Coronary artery (tissue), 2 donors: Measurements from ENCODE around the gene LINGO1.

Experiments
- DNase-seq: peaks from one replicate; pipeline ENCODE4 v3.0.0-alpha.2; 2017; ENCODE audit warnings: low spot score
- H3K27ac ChIP-seq, 2 donors: fragments of 200-600 bp; sonication (generic); one replicate each; pipeline ENCODE4 v1.5.1; 2016 to 2019
- H3K4me3 ChIP-seq: fragments of 200-600 bp; sonication (generic); 2 replicates; pipeline ENCODE4 v1.5.1; 2016; ENCODE audit warnings: mild to moderate bottlenecking, moderate library complexity
- TF ChIP-seq, protein P1 (sequence below): fragments of 200-600 bp; sonication (generic); IDR thresholded peaks from one replicate; pipeline ENCODE4 v1.5.1; 2019; ENCODE audit warnings: antibody characterized with exemption

Gene LINGO1

DNA sequence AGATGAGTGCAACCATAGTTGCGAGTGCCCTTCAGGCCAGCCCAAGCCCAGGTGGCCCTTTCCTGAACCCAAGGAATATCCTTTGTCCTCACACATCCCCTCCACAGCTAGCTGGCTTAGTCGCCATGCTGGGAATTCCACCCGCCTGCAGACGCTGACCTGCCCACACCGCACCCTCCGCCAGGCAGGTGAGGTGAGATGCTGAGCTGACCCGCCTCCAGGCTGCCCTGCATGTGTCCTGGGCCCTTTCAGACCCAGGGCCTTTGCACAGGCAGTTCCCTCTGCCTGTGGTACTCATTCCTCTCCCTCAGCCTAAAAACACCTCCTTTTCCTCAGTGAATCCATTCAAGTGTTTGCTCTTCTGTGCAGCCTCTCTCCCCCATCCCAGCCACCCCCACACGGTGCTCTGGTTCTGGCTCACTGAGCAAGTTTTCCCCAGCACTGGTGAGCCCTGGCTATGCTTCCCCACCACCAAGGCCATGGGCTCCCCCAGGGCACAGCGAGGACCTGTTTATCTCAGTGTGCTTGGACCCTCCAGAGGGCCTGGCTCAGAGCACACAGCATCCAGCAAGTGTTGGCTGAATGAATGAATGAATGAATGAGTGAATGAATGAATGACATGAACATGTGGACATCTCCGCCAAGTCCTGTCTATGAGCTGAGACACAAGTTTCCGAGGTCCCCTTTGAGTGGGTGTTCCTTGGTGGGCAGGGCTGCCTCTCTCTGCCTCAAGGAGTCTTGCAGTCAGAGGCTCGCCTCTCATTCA is 33.0 kb upstream of the LINGO1 start:
- Histone ChIP-seq H3K27ac (no peak overlapping the region), H3K4me3 (no peak overlapping the region)
- TF ChIP-seq, protein P1, sequence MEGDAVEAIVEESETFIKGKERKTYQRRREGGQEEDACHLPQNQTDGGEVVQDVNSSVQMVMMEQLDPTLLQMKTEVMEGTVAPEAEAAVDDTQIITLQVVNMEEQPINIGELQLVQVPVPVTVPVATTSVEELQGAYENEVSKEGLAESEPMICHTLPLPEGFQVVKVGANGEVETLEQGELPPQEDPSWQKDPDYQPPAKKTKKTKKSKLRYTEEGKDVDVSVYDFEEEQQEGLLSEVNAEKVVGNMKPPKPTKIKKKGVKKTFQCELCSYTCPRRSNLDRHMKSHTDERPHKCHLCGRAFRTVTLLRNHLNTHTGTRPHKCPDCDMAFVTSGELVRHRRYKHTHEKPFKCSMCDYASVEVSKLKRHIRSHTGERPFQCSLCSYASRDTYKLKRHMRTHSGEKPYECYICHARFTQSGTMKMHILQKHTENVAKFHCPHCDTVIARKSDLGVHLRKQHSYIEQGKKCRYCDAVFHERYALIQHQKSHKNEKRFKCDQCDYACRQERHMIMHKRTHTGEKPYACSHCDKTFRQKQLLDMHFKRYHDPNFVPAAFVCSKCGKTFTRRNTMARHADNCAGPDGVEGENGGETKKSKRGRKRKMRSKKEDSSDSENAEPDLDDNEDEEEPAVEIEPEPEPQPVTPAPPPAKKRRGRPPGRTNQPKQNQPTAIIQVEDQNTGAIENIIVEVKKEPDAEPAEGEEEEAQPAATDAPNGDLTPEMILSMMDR, result no peak
- no peak for DNase-seq

DNA sequence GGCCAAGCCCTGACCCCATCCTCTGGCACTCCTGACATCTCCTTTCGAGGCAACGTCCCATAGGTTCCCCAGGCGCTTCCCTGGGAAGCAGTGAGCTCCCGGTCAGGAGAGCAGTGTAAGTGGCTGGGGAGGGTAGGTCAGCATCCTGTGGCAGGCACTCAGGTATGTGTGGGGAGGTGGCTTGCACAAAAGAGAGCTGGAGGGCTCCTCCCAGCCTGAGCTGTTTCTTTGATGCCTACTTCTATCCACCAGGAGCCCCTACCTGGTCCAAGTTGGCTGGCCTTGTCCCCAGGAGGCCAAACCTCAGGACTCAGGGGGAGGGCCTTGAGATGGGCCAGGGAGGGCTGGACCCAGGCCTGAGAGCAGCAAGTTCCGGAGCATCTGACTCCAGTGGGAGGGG is 31.7 kb upstream of the LINGO1 start:
- no peak overlapping the region for H3K4me3 ChIP-seq
- DNase-seq, result no peak
- TF ChIP-seq, protein P1, result no peak
- H3K27ac ChIP-seq, result no peak overlapping the region

DNA sequence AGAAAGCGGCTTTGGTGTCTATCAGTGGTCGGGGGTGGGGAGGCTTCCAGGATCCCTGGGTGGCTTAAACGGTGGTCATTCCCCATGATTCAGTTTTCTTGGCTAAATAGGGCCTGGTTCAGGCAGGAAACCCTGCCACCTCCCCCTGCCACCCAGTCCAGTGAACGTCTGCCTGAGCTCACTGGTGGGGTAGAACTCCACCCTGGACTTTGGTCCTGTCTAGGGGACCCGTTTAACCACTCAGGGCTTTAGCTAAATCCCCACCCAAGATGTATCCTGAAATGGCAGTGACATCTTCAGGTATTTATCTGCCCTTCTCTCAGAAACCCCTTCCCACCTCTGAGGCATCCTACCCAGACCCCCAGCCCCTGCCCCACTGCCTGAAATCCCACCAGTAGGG is 30.5 kb upstream of the LINGO1 start:
- Histone ChIP-seq H3K4me3 (no peak overlapping the region), H3K27ac (no peak overlapping the region)
- TF ChIP-seq, protein P1, result no peak
- DNase-seq, result no peak

DNA sequence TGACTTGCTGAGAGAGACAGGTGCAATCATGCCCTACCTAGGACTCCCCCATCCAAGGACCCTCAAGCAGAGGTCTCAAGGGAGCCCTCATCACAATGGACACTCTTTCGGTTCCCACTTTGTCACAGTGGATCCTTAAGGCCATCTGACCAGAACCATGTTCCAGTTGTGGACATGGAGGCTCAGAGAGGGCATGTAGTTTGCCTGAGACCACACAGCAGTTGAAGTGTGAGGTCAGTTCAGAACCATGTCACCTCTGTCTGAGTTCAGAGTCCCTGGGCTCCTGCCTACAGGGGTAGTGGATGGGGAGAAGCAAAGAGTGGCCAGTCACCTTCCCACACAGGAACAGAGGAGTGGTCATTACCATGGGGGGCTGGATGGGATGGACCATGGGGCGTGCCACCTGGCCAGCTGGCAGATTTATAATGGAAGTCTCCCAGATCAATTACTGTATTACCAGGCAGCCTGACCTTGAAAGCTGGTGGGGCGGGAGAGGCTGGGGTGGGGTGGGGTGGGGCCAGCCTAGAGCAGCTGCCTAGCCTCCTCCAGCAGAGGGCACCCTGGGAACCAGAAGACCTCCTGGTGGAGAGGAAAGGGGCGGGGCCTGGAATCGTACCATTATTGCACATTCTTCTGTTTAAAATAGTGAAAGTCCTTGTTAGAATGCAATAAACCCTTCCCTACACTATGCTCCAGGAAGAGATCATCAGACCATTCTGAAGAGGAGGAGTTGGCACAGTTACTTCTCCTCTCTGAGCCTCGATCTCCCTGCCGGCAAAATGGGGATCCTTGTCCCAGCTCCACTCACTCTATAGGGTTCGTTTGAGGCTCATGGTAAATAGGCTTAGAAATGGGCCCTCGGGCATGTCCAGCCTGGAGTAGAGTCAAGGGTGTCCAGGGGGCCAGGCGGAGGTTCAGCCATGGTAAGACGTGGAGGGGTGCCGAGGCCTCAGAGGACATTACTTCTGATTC is 26.9 kb upstream of the LINGO1 start:
- TF ChIP-seq, protein P1, result no peak
- Histone ChIP-seq H3K4me3 (no peak overlapping the region), H3K27ac (no peak overlapping the region)
- DNase-seq, result no peak

DNA sequence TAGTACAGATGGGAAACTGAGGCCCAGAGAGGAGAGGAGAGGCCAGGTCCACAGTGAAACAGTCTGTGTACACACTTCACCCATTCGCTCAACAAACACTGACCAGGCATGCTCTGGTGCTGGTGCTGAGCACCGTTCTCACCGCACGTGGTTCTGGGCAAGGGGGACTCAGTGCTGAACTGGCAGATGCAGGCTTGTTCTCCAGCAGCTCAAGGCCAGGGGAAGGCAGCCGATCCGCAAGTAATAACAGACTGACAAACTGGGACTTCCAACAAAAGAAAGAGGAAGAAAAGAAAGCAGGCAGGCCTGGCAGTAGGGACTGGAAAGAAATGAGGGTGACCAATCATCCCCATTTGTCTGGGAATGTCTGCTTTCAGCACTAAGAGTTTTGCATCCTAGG is 25.6 kb upstream of the LINGO1 start:
- no peak for DNase-seq
- Histone ChIP-seq H3K4me3 (no peak overlapping the region), H3K27ac (no peak overlapping the region)
- TF ChIP-seq, protein P1, result no peak

DNA sequence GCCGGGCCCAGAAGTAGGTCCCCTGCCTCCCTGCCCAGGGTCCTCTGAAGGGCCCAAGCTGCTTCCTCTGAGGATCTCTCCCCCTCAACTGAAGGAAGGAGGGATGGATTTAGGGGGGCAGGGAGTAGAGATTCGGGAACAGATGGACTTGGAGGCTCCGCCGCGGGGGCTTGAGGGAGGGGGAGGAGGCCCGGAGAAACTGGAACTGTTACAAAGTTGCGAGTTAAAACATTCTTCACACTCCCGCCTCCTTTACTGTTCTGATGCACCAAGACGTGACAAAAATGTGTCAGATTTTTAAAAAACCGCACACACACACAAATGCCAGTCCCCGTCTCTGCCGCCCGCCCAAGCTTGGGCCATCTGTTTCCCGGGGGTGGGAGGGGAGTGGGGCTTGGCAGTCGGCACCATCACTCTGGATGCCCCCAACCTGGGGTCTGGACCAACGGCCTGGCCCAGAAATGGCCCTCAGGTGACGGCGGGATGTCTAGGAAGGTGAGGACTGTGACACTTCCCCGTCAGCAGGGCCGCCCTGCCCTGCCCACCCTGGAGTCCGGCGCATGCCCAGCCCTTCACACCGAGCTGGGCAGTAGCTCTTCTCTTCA is 25.0 kb upstream of the LINGO1 start:
- DNase-seq, result no peak
- H3K4me3 ChIP-seq, result no peak overlapping the region
- H3K27ac ChIP-seq, result no peak overlapping the region
- TF ChIP-seq, protein P1, result no peak
